Transverse colon (tissue), 4 donors: ENCODE results near the gene ZNF827.

ENCODE experiments used
- CTCF ChIP-seq, 5 experiments: fragments of 200-600 bp in 3 of 5; fragments of 450-650 bp in 2 of 5; sonication (generic) in 3 of 5; IDR thresholded peaks; 1 replicate in 2 of 5; 2 replicates in 3 of 5; pipeline ENCODE4 v1.5.1; 2016 to 2017; ENCODE audit warnings: antibody characterized with exemption in 5 of 5, inconsistent platforms in 3 of 5, mild to moderate bottlenecking in 2 of 5, moderate library complexity in 1 of 5
- EP300 ChIP-seq: sonication (generic); formaldehyde crosslinking; IDR thresholded peaks from one replicate; pipeline ENCODE4 v1.6.1; 2017; ENCODE audit warnings: antibody characterized with exemption, low read depth
- POLR2A ChIP-seq: fragments of 450-650 bp; IDR thresholded peaks from one replicate; pipeline ENCODE4 v1.6.1; 2016; ENCODE audit warnings: antibody characterized with exemption, mild to moderate bottlenecking, moderate library complexity
- POLR2AphosphoS5 ChIP-seq, 3 donors: sonication (generic); formaldehyde crosslinking; IDR thresholded peaks; one replicate each; pipeline ENCODE4 v1.6.1; 2016; ENCODE audit warnings: antibody characterized with exemption in 3 of 3

- TF ChIP-seq CTCF (IDR thresholded peaks at IDR 0.05) (no peak), POLR2AphosphoS5 (IDR thresholded peaks at IDR 0.05) (no peak), EP300 (no peak), POLR2A (no peak)
Observed at GRCh38 chr4:145878501-145879435, 59.9 kb downstream of the ZNF827 start.
